ENCODE measurements around the gene PTPRG. TPM values are rescaled to one million over a fixed set of nuclear protein-coding genes. Genes with fewer than 3 reads are reported as not detected.

Gene PTPRG
- total and polyA plus RNA-seq, 2 of the 13 experiments (the other 11 are each of a cell fraction or from before 2014, with no cell fraction given), result 8.0 to 25.3 TPM

GRCh38 chr3:61946570-61947324 lies 385.4 kb downstream of the PTPRG start:
- Histone ChIP-seq H3K79me2 (ENCODE audit: insufficient read depth, low read length) (no peaks in the 10 kb centered on the region), H3K9ac (ENCODE audit: insufficient read depth, low read depth, low read length) (no peak overlapping the region), H3K27me3 (ENCODE audit: control insufficient read depth in 1 of 2, insufficient read depth in 2 of 2, low read length in 2 of 2) (no peaks in the 10 kb centered on the region), H3K4me2 (ENCODE audit: low read depth, low read length) (no peak overlapping the region), H2AFZ (ENCODE audit: low read length) (no peak overlapping the region), H3K4me3 (replicated peaks in 1 of 3; ENCODE audit: insufficient read depth in 1 of 3, low read depth in 2 of 3, low read length in 3 of 3) (no peak overlapping the region), H3K4me1 (ENCODE audit: insufficient read depth, low read length) (0 out of 2 replicates have a peak, but pooled peaks cover 10% of the 10 kb centered on the region), H3K9me3 (ENCODE audit: low read length) (no peaks in the 10 kb centered on the region), H3K36me3 (replicated peaks in 1 of 2; ENCODE audit: control insufficient read depth in 1 of 2, insufficient read depth in 2 of 2, low read length in 2 of 2) (no peaks in the 10 kb centered on the region), H4K20me1 (ENCODE audit: insufficient read depth, low read length) (no peaks in the 10 kb centered on the region; the same call in 1 of the 2 replicates), H3K27ac (ENCODE audit: extremely low read length, insufficient read depth, low read length) (no peak overlapping the region)
- in situ Hi-C loops (cut with HindIII; ENCODE audit: extremely low pct_ligation_motif_present, low pct_unique_long_range_greater_than_20kb), result no loop called here
- ATAC-seq (no peak), FAIRE-seq (no peak), DNase-seq (ENCODE audit: low spot score) (no peak)
- CTCF ChIA-PET (ENCODE audit: low intra/inter-chr PET ratio, low total read pairs), result no interaction called here
- intact Hi-C loops (cut with micrococcal nuclease; ENCODE audit: unreplicated experiment), result no loop called here
- 63% methylated on average over 7 of the region's 7 CpGs for WGBS (ENCODE audit: low lambda C conversion rate)
- POLR2A ChIA-PET, result no interaction called here
- BruUV-seq (replicated peaks), result no TSS peak
- no peak for TF ChIP-seq MIER2 (CRISPR knock-in tag; IDR thresholded peaks at IDR 0.05)

GRCh38 chr3:61947456-61947855 lies 386.1 kb downstream of the PTPRG start:
- BruUV-seq (replicated peaks), result no TSS peak
- ATAC-seq, result no peak
- CTCF ChIA-PET (ENCODE audit: low intra/inter-chr PET ratio, low total read pairs), result no interaction called here
- 98% methylated on average over 4 of the region's 4 CpGs for WGBS (ENCODE audit: low lambda C conversion rate)
- no peak for DNase-seq (ENCODE audit: low spot score)
- intact Hi-C loops (cut with micrococcal nuclease; ENCODE audit: unreplicated experiment) (no loop called here), in situ Hi-C loops (cut with HindIII; ENCODE audit: extremely low pct_ligation_motif_present, low pct_unique_long_range_greater_than_20kb) (no loop called here)
- 0 out of 2 replicates have a peak, but pooled peaks cover 10% of the 10 kb centered on the region for H3K4me1 ChIP-seq (ENCODE audit: insufficient read depth, low read length)
- H3K4me3 ChIP-seq (replicated peaks in 1 of 3; ENCODE audit: insufficient read depth in 1 of 3, low read depth in 2 of 3, low read length in 3 of 3), result no peak overlapping the region
- FAIRE-seq, result no peak
- no peaks in the 10 kb centered on the region for H3K27me3 ChIP-seq (ENCODE audit: control insufficient read depth in 1 of 2, insufficient read depth in 2 of 2, low read length in 2 of 2)
- H3K36me3 ChIP-seq (replicated peaks in 1 of 2; ENCODE audit: control insufficient read depth in 1 of 2, insufficient read depth in 2 of 2, low read length in 2 of 2), result no peaks in the 10 kb centered on the region
- H2AFZ ChIP-seq (ENCODE audit: low read length), result no peak overlapping the region
- TF ChIP-seq RORA (CRISPR knock-in tag; IDR thresholded peaks at IDR 0.05), result no peak
- no peak for TF ChIP-seq CENPBD1 (CRISPR knock-in tag; IDR thresholded peaks at IDR 0.05; ENCODE audit: borderline replicate concordance, low read depth)
- TF ChIP-seq LCORL (IDR thresholded peaks at IDR 0.05), result no peak
- no peak for TF ChIP-seq LCORL (CRISPR knock-in tag; IDR thresholded peaks at IDR 0.05)
- no peak for TF ChIP-seq MXD3 (CRISPR knock-in tag; IDR thresholded peaks at IDR 0.05)
- no peak for TF ChIP-seq ARID2 (CRISPR knock-in tag; IDR thresholded peaks at IDR 0.05; ENCODE audit: borderline replicate concordance)
- TF ChIP-seq KDM3A (CRISPR knock-in tag; IDR thresholded peaks at IDR 0.05; ENCODE audit: low read depth), result no peak
- TF ChIP-seq FOXK2 (IDR thresholded peaks at IDR 0.05), result no peak
- TF ChIP-seq ZFP90 (CRISPR knock-in tag; IDR thresholded peaks at IDR 0.05; ENCODE audit: borderline replicate concordance), result no peak
- no peak for TF ChIP-seq GFI1 (CRISPR knock-in tag; IDR thresholded peaks at IDR 0.05; ENCODE audit: borderline replicate concordance)
- no peak for TF ChIP-seq E2F2 (CRISPR knock-in tag; IDR thresholded peaks at IDR 0.05; ENCODE audit: borderline replicate concordance)
- no peak for TF ChIP-seq NFE2L1 (CRISPR knock-in tag; IDR thresholded peaks at IDR 0.05; ENCODE audit: borderline replicate concordance)
- no peak for TF ChIP-seq PLSCR1 (CRISPR knock-in tag; IDR thresholded peaks at IDR 0.05; ENCODE audit: borderline replicate concordance)
- H3K9ac ChIP-seq (ENCODE audit: insufficient read depth, low read depth, low read length), result no peak overlapping the region
- no peaks in the 10 kb centered on the region; the same call in 1 of the 2 replicates for H4K20me1 ChIP-seq (ENCODE audit: insufficient read depth, low read length)
- no peaks in the 10 kb centered on the region for H3K9me3 ChIP-seq (ENCODE audit: low read length)
- POLR2A ChIA-PET, result no interaction called here
- no peak overlapping the region for H3K4me2 ChIP-seq (ENCODE audit: low read depth, low read length)
- H3K27ac ChIP-seq (ENCODE audit: extremely low read length, insufficient read depth, low read length), result no peak overlapping the region
- no peaks in the 10 kb centered on the region for H3K79me2 ChIP-seq (ENCODE audit: insufficient read depth, low read length)

Data from HepG2 (cell line).